OCI-LY3 (cell line): ENCODE measurements around the gene SLC26A11.

Source experiments
- CTCF ChIP-seq: fragments of 200-600, 300-600 bp; sonication (generic); IDR thresholded peaks from 2 replicates; pipeline ENCODE4 v1.5.1; 2014; ENCODE audit warnings: antibody characterized with exemption, low read length, low read depth
- EZH2phosphoT487 ChIP-seq: fragments of 200-600 bp; shearing (Covaris generic); IDR thresholded peaks from 2 replicates; pipeline ENCODE4 v1.6.1; 2018; ENCODE audit warnings: antibody characterized with exemption, mixed run types, low read depth

- TF ChIP-seq CTCF: no peak
- no peak for TF ChIP-seq EZH2phosphoT487
These were observed 16.7 kb downstream of the SLC26A11 start for GRCh38 chr17:80236911-80237310.
